H9 (cell line): Measurements from ENCODE around the gene AIFM3. TPM values are rescaled to one million over a fixed set of nuclear protein-coding genes. Genes with fewer than 3 reads are reported as not detected.

Source experiments
- DNase-seq: peaks from one replicate; pipeline ENCODE4 v3.0.0-alpha.2; 2017
- H2AFZ ChIP-seq: one replicate; pipeline ENCODE4 v1.6.1; 2013; ENCODE audit warnings: mild to moderate bottlenecking, low read length, control low read depth, moderate library complexity
- H2AK5ac ChIP-seq: 2 replicates; pipeline ENCODE4 v1.6.1; 2013; ENCODE audit warnings: low read length, control low read depth, mixed read lengths; ENCODE audit not compliant: insufficient read length
- H2BK120ac ChIP-seq: one replicate; pipeline ENCODE4 v1.6.1; 2013; ENCODE audit warnings: low read depth, mild to moderate bottlenecking, low read length, control low read depth, inconsistent platforms; ENCODE audit not compliant: poor library complexity, severe bottlenecking
- H2BK12ac ChIP-seq: 2 replicates; pipeline ENCODE4 v1.6.1; 2013; ENCODE audit warnings: low read length, control low read depth, mixed read lengths, low read depth; ENCODE audit not compliant: insufficient read length
- H2BK15ac ChIP-seq: 2 replicates; pipeline ENCODE4 v1.6.1; 2013; ENCODE audit warnings: low read depth, low read length, control low read depth
- H2BK20ac ChIP-seq: one replicate; pipeline ENCODE4 v1.6.1; 2013; ENCODE audit warnings: low read depth, mild to moderate bottlenecking, low read length, control low read depth, inconsistent platforms; ENCODE audit not compliant: poor library complexity, severe bottlenecking
- H2BK5ac ChIP-seq: 2 replicates; pipeline ENCODE4 v1.6.1; 2013; ENCODE audit warnings: low read length, control low read depth, mixed read lengths; ENCODE audit not compliant: insufficient read length
- H3K14ac ChIP-seq: 2 replicates; pipeline ENCODE4 v1.6.1; 2013; ENCODE audit warnings: low read length, control low read depth; ENCODE audit not compliant: insufficient read depth
- H3K18ac ChIP-seq: 2 replicates; pipeline ENCODE4 v1.6.1; 2013; ENCODE audit warnings: low read depth, mild to moderate bottlenecking, mixed read lengths, low read length, control low read depth; ENCODE audit not compliant: insufficient read length
- H3K23ac ChIP-seq: 2 replicates; pipeline ENCODE4 v1.6.1; 2013; ENCODE audit warnings: low read length, control low read depth, mixed read lengths, low read depth; ENCODE audit not compliant: insufficient read length
- H3K23me2 ChIP-seq: 2 replicates; pipeline ENCODE4 v1.6.1; 2013; ENCODE audit warnings: low read depth, mild to moderate bottlenecking, mixed read lengths, low read length, control low read depth; ENCODE audit not compliant: insufficient read length, poor library complexity, severe bottlenecking
- H3K27ac ChIP-seq: 2 replicates; pipeline ENCODE4 v1.5.1; 2013; ENCODE audit warnings: low read length, control low read depth, mixed read lengths, low read depth; ENCODE audit not compliant: insufficient read length
- H3K27me3 ChIP-seq: 2 replicates; pipeline ENCODE4 v1.6.1; 2013; ENCODE audit warnings: low read length, control low read depth, inconsistent platforms; ENCODE audit not compliant: insufficient read depth
- H3K4ac ChIP-seq: 2 replicates; pipeline ENCODE4 v1.6.1; 2013; ENCODE audit warnings: low read depth, mild to moderate bottlenecking, control low read depth, inconsistent platforms, low read length, moderate library complexity
- H3K4me1 ChIP-seq: 2 replicates; pipeline ENCODE4 v1.6.1; 2013; ENCODE audit warnings: low read length, control low read depth, inconsistent platforms; ENCODE audit not compliant: insufficient read depth
- H3K4me2 ChIP-seq: 2 replicates; pipeline ENCODE4 v1.6.1; 2013; ENCODE audit warnings: low read length, control low read depth, mixed read lengths; ENCODE audit not compliant: insufficient read length, insufficient read depth
- H3K56ac ChIP-seq: 2 replicates; pipeline ENCODE4 v1.6.1; 2013; ENCODE audit warnings: low read depth, mild to moderate bottlenecking, mixed read lengths, low read length, control low read depth; ENCODE audit not compliant: insufficient read length
- H3K79me1 ChIP-seq: 2 replicates; pipeline ENCODE4 v1.6.1; 2013; ENCODE audit warnings: low read depth, mild to moderate bottlenecking, moderate library complexity, low read length, control low read depth, inconsistent platforms; ENCODE audit not compliant: insufficient read depth, poor library complexity, severe bottlenecking
- H3K79me2 ChIP-seq: 2 replicates; pipeline ENCODE4 v1.6.1; 2013; ENCODE audit warnings: low read length, control low read depth, inconsistent platforms; ENCODE audit not compliant: insufficient read depth
- H3K9ac ChIP-seq: 2 replicates; pipeline ENCODE4 v1.6.1; 2013; ENCODE audit warnings: low read length, control low read depth, mixed read lengths; ENCODE audit not compliant: insufficient read length; ENCODE audit errors: extremely low read depth
- H3K9me3 ChIP-seq: one replicate; pipeline ENCODE4 v1.6.1; 2013; ENCODE audit warnings: low read depth, low read length, inconsistent platforms; ENCODE audit not compliant: control insufficient read depth
- H3T11ph ChIP-seq: one replicate; pipeline ENCODE4 v1.6.1; 2013; ENCODE audit warnings: mild to moderate bottlenecking, low read length, control low read depth, inconsistent platforms
- H4K20me1 ChIP-seq: one replicate; pipeline ENCODE4 v1.6.1; 2013; ENCODE audit not compliant: control insufficient read depth, insufficient read length, insufficient read depth
- H4K5ac ChIP-seq: 2 replicates; pipeline ENCODE4 v1.6.1; 2013; ENCODE audit warnings: low read depth, mild to moderate bottlenecking, mixed read lengths, low read length, control low read depth; ENCODE audit not compliant: insufficient read length
- H4K8ac ChIP-seq: replicated peaks from 2 replicates; pipeline ENCODE4 v1.6.1; 2013; ENCODE audit warnings: low read length, control low read depth, mixed read lengths, low read depth; ENCODE audit not compliant: insufficient read length
- H4K91ac ChIP-seq: 2 replicates; pipeline ENCODE4 v1.6.1; 2013; ENCODE audit warnings: low read depth, mild to moderate bottlenecking, moderate library complexity, mixed read lengths, low read length, control low read depth; ENCODE audit not compliant: insufficient read length
- H3K27ac Mint-ChIP-seq, 3 experiments: 2 replicates in 2 of 3; 3 replicates in 1 of 3; pipeline ENCODE4 v1.8.0; 2020 to 2021; ENCODE audit warnings: mixed read lengths in 3 of 3, mild to moderate bottlenecking in 1 of 3, moderate library complexity in 1 of 3
- H3K27me3 Mint-ChIP-seq: 2 replicates; pipeline ENCODE4 v1.8.0; 2021; ENCODE audit warnings: low read depth, mild to moderate bottlenecking, moderate library complexity, mixed read lengths
- H3K36me3 Mint-ChIP-seq, 3 experiments: 2 replicates in 2 of 3; 3 replicates in 1 of 3; pipeline ENCODE4 v1.8.0; 2020 to 2021; ENCODE audit warnings: low read depth in 3 of 3, mixed read lengths in 3 of 3; ENCODE audit not compliant: insufficient read depth in 1 of 3
- H3K4me1 Mint-ChIP-seq, 2 experiments: 2 replicates each; pipeline ENCODE4 v1.8.0; 2020; ENCODE audit warnings: mixed read lengths in 2 of 2
- H3K4me3 Mint-ChIP-seq, 2 experiments: 2 replicates in 1 of 2; 3 replicates in 1 of 2; pipeline ENCODE4 v1.8.0; 2020 to 2021; ENCODE audit warnings: mild to moderate bottlenecking in 2 of 2, mixed read lengths in 2 of 2, moderate library complexity in 1 of 2
- H3K9me3 Mint-ChIP-seq, 2 experiments: 2 replicates in 1 of 2; 3 replicates in 1 of 2; pipeline ENCODE4 v1.8.0; 2020; ENCODE audit warnings: mild to moderate bottlenecking in 2 of 2, mixed read lengths in 2 of 2, moderate library complexity in 1 of 2
- WGBS: extraction: QIAGEN DNeasy Blood & Tissue Kit; methylation state at CpG from one replicate; pipeline ENCODE4 v1.1.7; 2013; ENCODE audit warnings: missing lambda C conversion rate, low lambda C conversion rate, mixed read lengths; ENCODE audit not compliant: insufficient read length; ENCODE audit errors: extremely low coverage; 5-methylcytosine and 5-hydroxymethylcytosine counted together
- total RNA-seq: library from RNA; stranded (reverse); gene quantifications from 2 replicates; pipeline ENCODE4 v1.2.1, GENCODE V29; 2021
- TF ChIP-seq, protein P1 (sequence below): fragments of 200-600 bp; sonication (generic); conservative IDR thresholded peaks from 3 replicates; pipeline ENCODE4 v1.8.0; 2021; ENCODE audit warnings: antibody characterized with exemption, mild to moderate bottlenecking

Gene AIFM3
- total RNA-seq, 1 experiment from 2014 or later: 1.9 TPM

DNA sequence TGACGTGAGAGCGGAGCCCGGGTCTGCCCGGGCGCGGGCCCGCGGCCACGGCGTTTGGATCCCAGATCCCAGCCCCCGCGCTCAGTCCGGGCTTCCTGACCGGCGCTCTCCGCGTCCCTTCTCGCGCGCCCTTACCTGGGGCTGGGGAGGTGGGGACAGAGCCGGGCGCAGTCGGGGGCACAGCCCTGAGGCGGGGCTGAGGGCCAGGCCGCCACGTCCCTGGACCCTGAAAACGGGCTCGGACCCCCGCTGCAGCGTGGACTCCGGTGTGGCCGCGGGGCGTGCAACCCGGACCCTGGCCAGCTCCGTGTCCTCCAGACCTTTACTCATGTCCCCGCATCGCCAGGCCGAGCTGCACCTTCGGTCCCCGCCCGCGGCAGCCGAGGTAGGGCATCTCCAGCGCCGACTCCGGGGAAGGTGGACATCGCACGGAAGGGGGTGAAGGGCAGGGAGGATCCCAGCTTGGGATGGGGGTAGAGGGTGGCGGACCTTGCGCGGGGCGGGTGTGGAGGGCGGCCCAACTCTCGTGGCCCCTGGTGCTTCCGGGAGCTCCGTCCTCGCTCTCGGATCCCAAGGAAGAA is 9.9 kb upstream of the AIFM3 start:
- no peak overlapping the region for H2BK20ac ChIP-seq
- H3K9me3 ChIP-seq: no peaks in the 10 kb centered on the region
- no peak overlapping the region for H3K14ac ChIP-seq
- no peak overlapping the region for H3K27ac ChIP-seq
- no peak overlapping the region for H2BK120ac ChIP-seq
- no peaks in the 10 kb centered on the region for H3K79me1 ChIP-seq
- no peak overlapping the region for H2BK5ac ChIP-seq
- peaks cover 9 to 13% of the 10 kb centered on the region in 2 experiments for H3K4me1 Mint-ChIP-seq
- DNase-seq: peak; percentile 50
- no CpG with 5 or more reads among the region's 59 CpGs for WGBS
- no peaks in the 10 kb centered on the region for H3K4me1 ChIP-seq
- H3K79me2 ChIP-seq: no peaks in the 10 kb centered on the region
- H2BK12ac ChIP-seq: no peak overlapping the region
- H4K5ac ChIP-seq: no peak overlapping the region
- H3K23ac ChIP-seq: no peak overlapping the region
- no peak overlapping the region for H4K8ac ChIP-seq
- peak overlapping the region; percentile 8 for H3K9ac ChIP-seq
- no peaks in the 10 kb centered on the region for H3K27me3 ChIP-seq
- H3K4ac ChIP-seq: no peak overlapping the region
- H2AK5ac ChIP-seq: no peak overlapping the region
- H3K18ac ChIP-seq: no peak overlapping the region
- H4K20me1 ChIP-seq: no peaks in the 10 kb centered on the region
- peaks cover 4% of the 10 kb centered on the region for H3K23me2 ChIP-seq
- H3K27me3 Mint-ChIP-seq: peaks cover 27% of the 10 kb centered on the region
- TF ChIP-seq, protein P1, sequence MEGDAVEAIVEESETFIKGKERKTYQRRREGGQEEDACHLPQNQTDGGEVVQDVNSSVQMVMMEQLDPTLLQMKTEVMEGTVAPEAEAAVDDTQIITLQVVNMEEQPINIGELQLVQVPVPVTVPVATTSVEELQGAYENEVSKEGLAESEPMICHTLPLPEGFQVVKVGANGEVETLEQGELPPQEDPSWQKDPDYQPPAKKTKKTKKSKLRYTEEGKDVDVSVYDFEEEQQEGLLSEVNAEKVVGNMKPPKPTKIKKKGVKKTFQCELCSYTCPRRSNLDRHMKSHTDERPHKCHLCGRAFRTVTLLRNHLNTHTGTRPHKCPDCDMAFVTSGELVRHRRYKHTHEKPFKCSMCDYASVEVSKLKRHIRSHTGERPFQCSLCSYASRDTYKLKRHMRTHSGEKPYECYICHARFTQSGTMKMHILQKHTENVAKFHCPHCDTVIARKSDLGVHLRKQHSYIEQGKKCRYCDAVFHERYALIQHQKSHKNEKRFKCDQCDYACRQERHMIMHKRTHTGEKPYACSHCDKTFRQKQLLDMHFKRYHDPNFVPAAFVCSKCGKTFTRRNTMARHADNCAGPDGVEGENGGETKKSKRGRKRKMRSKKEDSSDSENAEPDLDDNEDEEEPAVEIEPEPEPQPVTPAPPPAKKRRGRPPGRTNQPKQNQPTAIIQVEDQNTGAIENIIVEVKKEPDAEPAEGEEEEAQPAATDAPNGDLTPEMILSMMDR: no peak
- no peak overlapping the region for H4K91ac ChIP-seq
- no peak overlapping the region for H2BK15ac ChIP-seq
- no peaks in the 10 kb centered on the region for H3K9me3 Mint-ChIP-seq
- H3K4me3 Mint-ChIP-seq: peak overlapping the region; percentile 71 to 86
- H3K27ac Mint-ChIP-seq: no peak overlapping the region
- no peak overlapping the region for H3T11ph ChIP-seq
- H3K36me3 Mint-ChIP-seq: peaks cover 5 to 22% (median 21%) of the 10 kb centered on the region in 3 experiments; a peak in 6 of 7 replicates
- H3K4me2 ChIP-seq: peak overlapping the region; percentile 23
- no peak overlapping the region for H2AFZ ChIP-seq
- no peak overlapping the region for H3K56ac ChIP-seq
